Measurements from ENCODE around the gene ABCG1. TPM values are rescaled to one million over a fixed set of nuclear protein-coding genes. Genes with fewer than 3 reads are reported as not detected.

The ABCG1 gene
- polyA plus RNA-seq, 2 of the 4 experiments (the other 2 are of a cell fraction): 2.3 to 5.1 TPM

- H3K27ac ChIP-seq: no peak overlapping the region
- no peak overlapping the region for H3K4me3 ChIP-seq
- H3K9me3 ChIP-seq: no peaks in the 10 kb centered on the region
- H3K4me2 ChIP-seq: no peak overlapping the region
- DNase-seq (ENCODE audit: low read depth in 1 of 2, low spot score in 1 of 2) (no peak), ATAC-seq (no peak), FAIRE-seq (no peak)
- H3K4me1 ChIP-seq: peaks cover 7% of the 10 kb centered on the region; the same call in 1 of the 3 replicates
- 71% methylated on average over 18 of the region's 21 CpGs for WGBS (ENCODE audit: missing lambda C conversion rate)
- CTCF ChIA-PET: interaction anchor here (0.9 to 2.0 kb wide), 5 partner anchors 39 to 237 kb away, joined by 3 to 4 read pairs (median 4); no protein-coding TSS in a partner anchor
- POLR2A ChIA-PET: no interaction called here
- TF ChIP-seq NPAS2 (CRISPR knock-in tag; IDR thresholded peaks at IDR 0.05; ENCODE audit: borderline replicate concordance): no peak
- no peak for TF ChIP-seq EP300 (IDR thresholded peaks at IDR 0.05)
- no peak for TF ChIP-seq USF2 (IDR thresholded peaks at IDR 0.05)
- no peak for TF ChIP-seq MAX (IDR thresholded peaks at IDR 0.05)
- no peak for TF ChIP-seq ELK1 (IDR thresholded peaks at IDR 0.05; ENCODE audit: low read depth, low read length)
- TF ChIP-seq CEBPB (IDR thresholded peaks at IDR 0.05): no peak
- TF ChIP-seq JUNB (IDR thresholded peaks at IDR 0.05): no peak
- no peak for TF ChIP-seq JUN (IDR thresholded peaks at IDR 0.05)
- no peak for TF ChIP-seq HOXA7 (CRISPR knock-in tag; IDR thresholded peaks at IDR 0.05)
- no peak for TF ChIP-seq RCOR1 (IDR thresholded peaks at IDR 0.05; ENCODE audit: low read depth, low read length)
- TF ChIP-seq FOSL2 (IDR thresholded peaks at IDR 0.05): no peak
- no peak for TF ChIP-seq FOSL2 (CRISPR knock-in tag; IDR thresholded peaks at IDR 0.05)
- TF ChIP-seq CHD2 (IDR thresholded peaks at IDR 0.05; ENCODE audit: low read length, partially characterized antibody): no peak
These were observed 27.0 kb upstream of the ABCG1 start for GRCh38 chr21:42191696-42192595.

- CTCF ChIA-PET: interaction anchor here (1.1 to 2.0 kb wide), 5 partner anchors 40 to 236 kb away, joined by 3 to 4 read pairs (median 4); no protein-coding TSS in a partner anchor
- POLR2A ChIA-PET: no interaction called here
- ATAC-seq: no peak
- Histone ChIP-seq H3K4me3 (no peak overlapping the region), H3K4me2 (no peak overlapping the region), H3K4me1 (peaks cover 7% of the 10 kb centered on the region; the same call in 1 of the 3 replicates), H3K27ac (0 out of 6 replicates have a peak overlapping the region, but pooled peaks of 1 of the 2 experiments have one; percentile 16), H3K9me3 (peaks cover 2% of the 10 kb centered on the region; the same call in 1 of the 3 replicates)
- 74% methylated on average over 6 of the region's 9 CpGs for WGBS (ENCODE audit: missing lambda C conversion rate)
- no peak for DNase-seq (ENCODE audit: low read depth in 1 of 2, low spot score in 1 of 2)
- TF ChIP-seq JUN (IDR thresholded peaks at IDR 0.05) (no peak), CEBPB (IDR thresholded peaks at IDR 0.05) (no peak), JUNB (IDR thresholded peaks at IDR 0.05) (no peak), RCOR1 (IDR thresholded peaks at IDR 0.05; ENCODE audit: low read depth, low read length) (no peak), TFCP2L1 (CRISPR knock-in tag; IDR thresholded peaks at IDR 0.05) (no peak), NR3C1 (IDR thresholded peaks at IDR 0.05) (no peak), MAX (IDR thresholded peaks at IDR 0.05) (no peak), ZSCAN20 (CRISPR knock-in tag; IDR thresholded peaks at IDR 0.05) (no peak), PHF8 (IDR thresholded peaks at IDR 0.05; ENCODE audit: borderline replicate concordance, low read depth) (no peak), TP53 (CRISPR knock-in tag; IDR thresholded peaks at IDR 0.05) (no peak), REST (IDR thresholded peaks at IDR 0.05) (no peak), EHF (CRISPR knock-in tag; IDR thresholded peaks at IDR 0.05) (no peak), MAFK (IDR thresholded peaks at IDR 0.05; ENCODE audit: partially characterized antibody) (no peak), BCL3 (IDR thresholded peaks at IDR 0.05) (no peak), KDM5A (IDR thresholded peaks at IDR 0.05) (no peak)
- FAIRE-seq: no peak
These were observed 25.7 kb upstream of the ABCG1 start for GRCh38 chr21:42193131-42193671.
